Smooth muscle cell (in vitro differentiated cells): Measurements from ENCODE around the gene FUOM. TPM values are rescaled to one million over a fixed set of nuclear protein-coding genes. Genes with fewer than 3 reads are reported as not detected.

Experiments
- DNase-seq: peaks from one replicate; lab custom pipeline; 2025; ENCODE audit not compliant: unreplicated experiment; lab: John Stamatoyannopoulos, UW
- H2AFZ ChIP-seq: fragments of 200-600 bp; sonication (generic); 2 replicates; pipeline ENCODE4 v1.6.0; 2016; ENCODE audit warnings: antibody characterized with exemption, low read depth, mild to moderate bottlenecking
- H3F3A ChIP-seq: fragments of 200-600 bp; sonication (generic); 2 replicates; pipeline ENCODE4 v1.6.0; 2017; ENCODE audit warnings: antibody characterized with exemption, low read depth
- H3K27ac ChIP-seq: fragments of 200-600 bp; sonication (generic); 2 replicates; pipeline ENCODE4 v1.5.1; 2016; ENCODE audit warnings: low read depth, mild to moderate bottlenecking
- H3K27me3 ChIP-seq: fragments of 200-600 bp; sonication (generic); 2 replicates; pipeline ENCODE4 v1.6.1; 2016; ENCODE audit warnings: low read depth, mild to moderate bottlenecking
- H3K36me3 ChIP-seq: fragments of 200-600 bp; sonication (generic); 2 replicates; pipeline ENCODE4 v1.5.1; 2016; ENCODE audit warnings: low read depth
- H3K4me1 ChIP-seq: fragments of 200-600 bp; sonication (generic); 2 replicates; pipeline ENCODE4 v1.5.1; 2016; ENCODE audit warnings: low read depth
- H3K4me2 ChIP-seq: fragments of 200-600 bp; sonication (generic); 2 replicates; pipeline ENCODE4 v1.6.0; 2016; ENCODE audit warnings: mild to moderate bottlenecking
- H3K4me3 ChIP-seq: fragments of 200-600 bp; sonication (generic); 2 replicates; pipeline ENCODE4 v1.5.1; 2016; ENCODE audit warnings: mild to moderate bottlenecking
- H3K79me2 ChIP-seq: fragments of 200-600 bp; sonication (generic); 2 replicates; pipeline ENCODE4 v1.6.0; 2016; ENCODE audit warnings: low read depth, mild to moderate bottlenecking
- H3K9ac ChIP-seq: fragments of 200-600 bp; sonication (generic); 2 replicates; pipeline ENCODE4 v1.6.0; 2016; ENCODE audit warnings: low read depth
- H3K9me3 ChIP-seq: fragments of 200-600 bp; sonication (generic); replicated peaks from 2 replicates; pipeline ENCODE4 v1.5.1; 2016; ENCODE audit warnings: low read depth
- H4K20me1 ChIP-seq: fragments of 200-600 bp; sonication (generic); 2 replicates; pipeline ENCODE4 v1.6.0; 2016; ENCODE audit warnings: low read depth
- WGBS: methylation state at CpG from one replicate; pipeline ENCODE4 v1.1.7; 2016; ENCODE audit warnings: low lambda C conversion rate; 5-methylcytosine and 5-hydroxymethylcytosine counted together
- polyA plus RNA-seq: library from polyadenylated mRNA; unstranded; fragments of >200 nt; fragmentation: Nextera tagmentation; extraction: Ambion mirVana; gene quantifications from 2 replicates; pipeline ENCODE4 v1.2.1, GENCODE V29; 2016
- total RNA-seq: library from RNA; depleted of rRNA; stranded (reverse); fragments of >200 nt; gene quantifications from 2 replicates; pipeline ENCODE4 v1.2.3, GENCODE V29; 2014
- TF ChIP-seq, protein P1 (sequence below): fragments of 200-600 bp; sonication (generic); IDR thresholded peaks from 2 replicates; pipeline ENCODE4 v1.5.1; 2017; ENCODE audit warnings: borderline replicate concordance, mild to moderate bottlenecking, antibody characterized with exemption; ENCODE audit not compliant: insufficient read depth, poor library complexity, severe bottlenecking

FUOM gene
- total and polyA plus RNA-seq, 2 experiments from 2014 or later = 19.5 to 46.7 TPM

DNA sequence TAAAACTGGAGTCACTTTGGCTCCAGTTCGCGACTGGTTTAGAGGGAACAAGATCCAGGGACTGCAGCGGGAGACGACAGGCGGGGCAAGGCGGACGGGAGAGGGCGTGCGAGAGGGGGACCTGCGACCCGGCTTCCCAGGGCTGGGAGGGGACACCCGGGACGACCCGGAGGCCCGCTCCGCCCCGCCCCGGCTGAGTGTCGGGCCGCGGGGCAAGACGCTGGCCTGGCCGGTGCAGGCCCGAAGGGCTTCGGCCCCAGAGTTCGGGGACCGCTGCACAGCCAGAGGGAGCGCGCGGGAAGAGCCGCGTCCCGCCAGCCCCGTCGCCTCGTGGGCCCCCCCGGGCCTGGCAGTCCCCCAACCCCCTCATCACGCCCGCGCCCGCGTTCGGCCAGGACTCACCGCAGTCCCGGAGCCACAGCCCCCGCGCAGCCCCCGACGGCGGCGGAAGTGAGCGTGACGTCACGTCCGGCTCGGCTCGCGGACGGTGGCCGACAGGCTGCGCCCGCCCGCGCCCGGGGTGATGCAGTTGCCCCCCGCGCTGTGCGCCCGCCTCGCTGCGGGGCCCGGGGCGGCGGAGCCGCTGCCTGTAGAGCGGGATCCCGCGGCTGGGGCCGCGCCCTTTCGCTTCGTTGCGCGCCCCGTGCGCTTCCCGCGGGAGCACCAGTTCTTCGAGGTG is 49.3 kb downstream of the FUOM start, which contains the start of the genes TUBGCP2 and ZNF511:
TUBGCP2 (minus strand) TSS at position 452 of the 679 bp plus-strand sequence. CDS start 5,931 bp downstream, outside the sequence.
ZNF511 (plus strand) TSS at position 494 of the 679 bp plus-strand sequence; CDS start at position 524, 30 bp downstream.
- H3K36me3 ChIP-seq = no peaks in the 10 kb centered on the region
- H3K4me1 ChIP-seq = peaks cover 6% of the 10 kb centered on the region
- peaks cover 49% of the 10 kb centered on the region for H4K20me1 ChIP-seq
- no peaks in the 10 kb centered on the region for H3K27me3 ChIP-seq
- no peaks in the 10 kb centered on the region for H3K9me3 ChIP-seq
- peak; percentile 93 for DNase-seq
- no peaks in the 10 kb centered on the region for H3F3A ChIP-seq
- peak within 1 kb of the TSS; percentile 89 for H2AFZ ChIP-seq
- TF ChIP-seq, protein P1, sequence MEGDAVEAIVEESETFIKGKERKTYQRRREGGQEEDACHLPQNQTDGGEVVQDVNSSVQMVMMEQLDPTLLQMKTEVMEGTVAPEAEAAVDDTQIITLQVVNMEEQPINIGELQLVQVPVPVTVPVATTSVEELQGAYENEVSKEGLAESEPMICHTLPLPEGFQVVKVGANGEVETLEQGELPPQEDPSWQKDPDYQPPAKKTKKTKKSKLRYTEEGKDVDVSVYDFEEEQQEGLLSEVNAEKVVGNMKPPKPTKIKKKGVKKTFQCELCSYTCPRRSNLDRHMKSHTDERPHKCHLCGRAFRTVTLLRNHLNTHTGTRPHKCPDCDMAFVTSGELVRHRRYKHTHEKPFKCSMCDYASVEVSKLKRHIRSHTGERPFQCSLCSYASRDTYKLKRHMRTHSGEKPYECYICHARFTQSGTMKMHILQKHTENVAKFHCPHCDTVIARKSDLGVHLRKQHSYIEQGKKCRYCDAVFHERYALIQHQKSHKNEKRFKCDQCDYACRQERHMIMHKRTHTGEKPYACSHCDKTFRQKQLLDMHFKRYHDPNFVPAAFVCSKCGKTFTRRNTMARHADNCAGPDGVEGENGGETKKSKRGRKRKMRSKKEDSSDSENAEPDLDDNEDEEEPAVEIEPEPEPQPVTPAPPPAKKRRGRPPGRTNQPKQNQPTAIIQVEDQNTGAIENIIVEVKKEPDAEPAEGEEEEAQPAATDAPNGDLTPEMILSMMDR = no peak
- peak within 1 kb of the TSS; percentile 99 for H3K9ac ChIP-seq
- peak within 1 kb of the TSS; percentile 97 for H3K27ac ChIP-seq
- under 1% methylated on average over 66 of the region's 89 CpGs for WGBS
- H3K4me2 ChIP-seq = peak within 1 kb of the TSS; percentile 92
- peaks cover 49% of the 10 kb centered on the region for H3K79me2 ChIP-seq
- H3K4me3 ChIP-seq = peak within 1 kb of the TSS; percentile 94

DNA sequence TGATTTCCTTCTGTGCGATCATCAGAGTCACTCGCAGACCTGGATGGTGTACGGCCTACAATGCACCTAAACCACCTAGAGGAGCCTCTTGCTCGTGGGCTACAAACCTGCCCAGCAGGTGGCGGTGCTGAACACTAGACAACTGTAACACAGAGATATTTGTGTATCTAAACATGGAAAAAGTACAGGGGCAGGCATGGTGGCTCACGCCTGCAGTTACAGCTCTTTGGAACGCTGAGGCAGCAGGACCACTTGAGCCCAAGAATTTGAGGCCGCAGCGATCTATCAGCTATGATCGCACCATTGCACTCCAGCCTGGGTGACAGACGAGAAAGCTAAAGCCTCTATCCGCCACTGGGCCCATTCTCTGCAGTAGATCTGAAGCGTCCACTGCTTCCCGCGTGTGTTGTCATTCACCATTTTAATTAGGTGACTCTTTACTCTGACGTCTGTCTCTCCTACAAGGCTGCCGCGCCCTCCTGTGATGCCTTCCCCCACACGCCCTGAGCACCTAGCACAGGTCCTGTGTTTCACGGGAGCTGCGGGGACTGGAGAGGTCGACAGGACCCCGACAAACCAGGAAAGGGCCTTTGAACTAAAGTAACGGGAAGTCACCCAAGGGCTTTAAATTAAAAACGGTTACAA is 49.9 kb downstream of the FUOM start:
- Histone ChIP-seq H4K20me1 (peaks cover 55% of the 10 kb centered on the region), H3K9ac (peak overlapping the region; percentile 99), H3K9me3 (no peaks in the 10 kb centered on the region), H3K27me3 (no peaks in the 10 kb centered on the region), H3K79me2 (peaks cover 55% of the 10 kb centered on the region), H3F3A (no peaks in the 10 kb centered on the region), H3K36me3 (no peaks in the 10 kb centered on the region), H3K27ac (peak overlapping the region; percentile 97), H3K4me1 (peaks cover 6% of the 10 kb centered on the region), H2AFZ (peak overlapping the region; percentile 89), H3K4me3 (peak overlapping the region; percentile 94), H3K4me2 (peak overlapping the region; percentile 92)
- no peak for DNase-seq
- 14% methylated on average over 25 of the region's 25 CpGs for WGBS
- TF ChIP-seq, protein P1 = peak; percentile 70

GRCh38 chr10:133306941-133307379 is 50.9 kb downstream of the FUOM start:
- Histone ChIP-seq H2AFZ (no peak overlapping the region), H3K9me3 (no peaks in the 10 kb centered on the region), H3F3A (no peaks in the 10 kb centered on the region), H3K4me3 (peak overlapping the region; percentile 94), H3K36me3 (no peaks in the 10 kb centered on the region), H3K4me2 (peak overlapping the region; percentile 92), H3K4me1 (peaks cover 6% of the 10 kb centered on the region), H4K20me1 (peaks cover 65% of the 10 kb centered on the region), H3K27ac (peak overlapping the region; percentile 97), H3K27me3 (no peaks in the 10 kb centered on the region), H3K9ac (no peak overlapping the region), H3K79me2 (peaks cover 61% of the 10 kb centered on the region)
- TF ChIP-seq, protein P1 = no peak
- 95% methylated on average over 17 of the region's 17 CpGs for WGBS
- DNase-seq = no peak
